GM12878 (cell line): Measurements from ENCODE around the gene SLF2.

Experiments
- CREM ChIP-seq: IDR thresholded peaks from 2 replicates; pipeline ENCODE4 v1.6.1; 2014; ENCODE audit warnings: antibody characterized with exemption, low read depth
- CTCF ChIP-seq, 3 experiments: IDR thresholded peaks in 2 of 3; conservative IDR thresholded peaks in 1 of 3; 2 replicates each; pipeline ENCODE4 v1.5.1; 2011; ENCODE audit warnings: low read depth in 3 of 3, low read length in 3 of 3, mild to moderate bottlenecking in 3 of 3, control low read depth in 2 of 3, moderate library complexity in 2 of 3, inconsistent platforms in 1 of 3, mixed read lengths in 1 of 3; ENCODE audit not compliant: control insufficient read depth in 2 of 3, insufficient read depth in 1 of 3; ENCODE audit errors: extremely low read depth in 1 of 3
- EZH2 ChIP-seq: IDR thresholded peaks from 2 replicates; pipeline ENCODE4 v1.6.1; 2012; ENCODE audit warnings: low read depth, mild to moderate bottlenecking, control low read depth, inconsistent platforms, low read length, borderline replicate concordance; ENCODE audit not compliant: control insufficient read depth
- HDGF ChIP-seq: fragments of 450-650 bp; IDR thresholded peaks from 2 replicates; pipeline ENCODE4 v1.6.1; 2016; ENCODE audit warnings: antibody characterized with exemption
- JUND ChIP-seq: IDR thresholded peaks from 2 replicates; pipeline ENCODE4 v1.6.1; 2012; ENCODE audit warnings: low read depth, mild to moderate bottlenecking, low read length, improper control_type of control experiment, moderate library complexity
- NR2C1 ChIP-seq: fragments of 450-650 bp; IDR thresholded peaks from 2 replicates; pipeline ENCODE4 v1.6.1; 2017; ENCODE audit warnings: antibody characterized with exemption, mild to moderate bottlenecking, moderate library complexity
- POLR2A ChIP-seq: IDR thresholded peaks from 2 replicates; pipeline ENCODE4 v1.6.1; 2011; ENCODE audit warnings: low read depth, mild to moderate bottlenecking, low read length
- POU2F2 ChIP-seq: IDR thresholded peaks from 3 replicates; pipeline ENCODE4 v1.6.1; 2011; ENCODE audit warnings: low read depth, mild to moderate bottlenecking, low read length, borderline replicate concordance

GRCh38 chr10:100894033-100894432 lies 18.7 kb upstream of the SLF2 start:
- TF ChIP-seq POLR2A: no peak
- no peak for TF ChIP-seq CTCF (IDR thresholded peaks at IDR 0.05 in 2 of 3, conservative IDR thresholded peaks at IDR 0.05 in 1 of 3; ENCODE audit: control insufficient read depth in 2 of 3, extremely low read depth in 1 of 3, insufficient read depth in 1 of 3, low read depth in 3 of 3, low read length in 3 of 3)
- no peak for TF ChIP-seq POU2F2
- no peak for TF ChIP-seq HDGF
- TF ChIP-seq JUND: no peak
- no peak for TF ChIP-seq EZH2
- no peak for TF ChIP-seq CREM
- no peak for TF ChIP-seq NR2C1
